ENCODE data around the gene PXYLP1.

PXYLP1 gene, protein sequence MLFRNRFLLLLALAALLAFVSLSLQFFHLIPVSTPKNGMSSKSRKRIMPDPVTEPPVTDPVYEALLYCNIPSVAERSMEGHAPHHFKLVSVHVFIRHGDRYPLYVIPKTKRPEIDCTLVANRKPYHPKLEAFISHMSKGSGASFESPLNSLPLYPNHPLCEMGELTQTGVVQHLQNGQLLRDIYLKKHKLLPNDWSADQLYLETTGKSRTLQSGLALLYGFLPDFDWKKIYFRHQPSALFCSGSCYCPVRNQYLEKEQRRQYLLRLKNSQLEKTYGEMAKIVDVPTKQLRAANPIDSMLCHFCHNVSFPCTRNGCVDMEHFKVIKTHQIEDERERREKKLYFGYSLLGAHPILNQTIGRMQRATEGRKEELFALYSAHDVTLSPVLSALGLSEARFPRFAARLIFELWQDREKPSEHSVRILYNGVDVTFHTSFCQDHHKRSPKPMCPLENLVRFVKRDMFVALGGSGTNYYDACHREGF

DNA sequence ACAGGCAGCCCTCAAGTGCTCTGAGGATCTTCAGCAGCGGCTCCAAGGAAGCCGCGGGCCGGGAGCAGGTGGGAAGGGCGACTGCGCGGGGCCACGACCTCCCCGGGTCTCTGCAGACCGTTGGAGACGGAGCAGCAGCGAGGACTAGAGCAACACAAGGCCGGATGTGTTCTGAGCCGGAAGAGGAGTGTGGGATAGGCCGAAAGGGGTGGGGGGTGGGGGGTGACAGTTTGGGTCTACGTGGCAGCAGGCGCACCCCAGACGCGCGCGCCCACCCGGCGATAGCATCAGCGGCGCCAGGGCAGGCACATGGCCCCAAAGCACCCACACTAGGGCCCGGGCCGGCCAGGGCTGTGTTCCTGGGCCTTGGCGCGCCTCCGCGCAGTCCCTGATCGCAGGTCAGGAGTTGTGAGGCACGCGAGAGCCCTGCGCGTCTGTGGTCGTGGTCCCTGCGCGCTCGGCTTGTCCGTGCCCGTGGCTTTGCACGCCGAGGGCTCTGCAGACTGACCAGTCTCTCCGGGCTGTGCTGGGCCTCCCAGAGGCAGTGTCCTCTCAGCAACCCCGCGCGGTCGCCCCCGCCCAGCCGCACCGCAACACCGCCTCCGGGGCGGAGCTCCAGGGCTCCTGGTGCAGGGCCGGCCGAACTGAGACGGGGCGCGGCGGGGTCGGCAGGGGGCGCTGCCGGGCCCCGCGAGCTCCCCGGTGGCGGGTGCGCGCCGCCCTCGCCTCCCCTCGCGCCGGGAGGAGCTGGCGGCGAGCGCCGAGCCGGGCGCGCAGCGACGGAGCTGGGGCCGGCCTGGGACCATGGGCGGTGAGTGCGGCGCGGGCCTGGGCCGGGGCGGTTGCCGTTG is at the start of gene PXYLP1:
TSS of gene PXYLP1 (plus strand) at position 725 of the 851 bp plus-strand sequence. CDS start 28,351 bp downstream, outside the sequence.
- Mint-ChIP-seq H3K9me3 (peaks cover 3% of the 10 kb centered on the region), H3K4me1 (peaks cover 28% of the 10 kb centered on the region), H3K36me3 (ENCODE audit: low read depth) (peaks cover 16% of the 10 kb centered on the region), H3K27me3 (ENCODE audit: low read depth, poor library complexity) (peaks cover 54% of the 10 kb centered on the region), H3K4me3 (peak within 1 kb of the TSS; percentile 85), H3K27ac (no peak within 1 kb of the TSS)
- peak; percentile 96 for DNase-seq
- TF ChIP-seq, protein P1, sequence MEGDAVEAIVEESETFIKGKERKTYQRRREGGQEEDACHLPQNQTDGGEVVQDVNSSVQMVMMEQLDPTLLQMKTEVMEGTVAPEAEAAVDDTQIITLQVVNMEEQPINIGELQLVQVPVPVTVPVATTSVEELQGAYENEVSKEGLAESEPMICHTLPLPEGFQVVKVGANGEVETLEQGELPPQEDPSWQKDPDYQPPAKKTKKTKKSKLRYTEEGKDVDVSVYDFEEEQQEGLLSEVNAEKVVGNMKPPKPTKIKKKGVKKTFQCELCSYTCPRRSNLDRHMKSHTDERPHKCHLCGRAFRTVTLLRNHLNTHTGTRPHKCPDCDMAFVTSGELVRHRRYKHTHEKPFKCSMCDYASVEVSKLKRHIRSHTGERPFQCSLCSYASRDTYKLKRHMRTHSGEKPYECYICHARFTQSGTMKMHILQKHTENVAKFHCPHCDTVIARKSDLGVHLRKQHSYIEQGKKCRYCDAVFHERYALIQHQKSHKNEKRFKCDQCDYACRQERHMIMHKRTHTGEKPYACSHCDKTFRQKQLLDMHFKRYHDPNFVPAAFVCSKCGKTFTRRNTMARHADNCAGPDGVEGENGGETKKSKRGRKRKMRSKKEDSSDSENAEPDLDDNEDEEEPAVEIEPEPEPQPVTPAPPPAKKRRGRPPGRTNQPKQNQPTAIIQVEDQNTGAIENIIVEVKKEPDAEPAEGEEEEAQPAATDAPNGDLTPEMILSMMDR (IDR thresholded peaks at IDR 0.05), result peak; percentile 35

DNA sequence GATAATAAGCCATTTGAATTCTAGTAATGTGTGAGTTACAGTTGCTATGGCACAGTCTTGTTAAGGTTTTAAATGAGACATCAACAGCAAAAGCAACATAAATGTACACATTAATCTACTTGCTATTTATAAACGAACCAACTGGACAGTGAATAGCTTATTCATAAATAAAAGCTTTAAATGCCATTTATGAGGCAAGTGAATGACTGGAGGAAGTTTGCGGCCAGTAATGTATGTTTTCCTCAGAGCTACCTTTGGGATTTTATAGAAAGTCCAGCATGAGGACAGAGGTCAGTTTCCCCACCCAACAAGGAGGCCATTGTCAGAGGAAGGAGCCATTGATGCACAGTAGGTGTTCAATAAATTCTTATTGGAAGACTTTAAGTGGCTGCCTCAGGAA is 48.0 kb upstream of the PXYLP1 start:
- Mint-ChIP-seq H3K27me3 (ENCODE audit: low read depth, poor library complexity) (peaks cover 5% of the 10 kb centered on the region), H3K36me3 (ENCODE audit: low read depth) (peaks cover 17% of the 10 kb centered on the region), H3K9me3 (peaks cover 21% of the 10 kb centered on the region), H3K27ac (no peak overlapping the region), H3K4me1 (peaks cover 9% of the 10 kb centered on the region), H3K4me3 (no peak overlapping the region)
- no peak for DNase-seq
- TF ChIP-seq, protein P1 (IDR thresholded peaks at IDR 0.05), result no peak

DNA sequence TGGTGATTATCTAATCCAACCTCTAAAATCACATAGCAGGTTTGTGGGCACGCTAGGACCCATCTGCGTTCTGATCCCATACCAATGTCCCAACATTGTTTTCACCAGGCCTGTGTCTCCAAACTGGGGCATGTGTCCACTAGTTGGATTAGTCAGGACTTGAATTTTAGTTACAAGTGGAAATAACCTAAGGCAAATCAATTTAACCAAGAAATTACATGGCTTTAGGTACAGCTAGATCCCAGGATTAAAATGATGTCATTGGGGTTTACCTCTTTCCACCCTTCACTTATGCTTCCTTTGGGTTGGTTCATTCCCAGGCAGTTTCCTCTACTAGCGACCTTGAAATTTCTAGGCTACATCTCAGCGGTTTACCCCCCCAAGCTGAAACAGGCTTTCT is 47.2 kb upstream of the PXYLP1 start:
- Mint-ChIP-seq H3K9me3 (peaks cover 17% of the 10 kb centered on the region), H3K27me3 (ENCODE audit: low read depth, poor library complexity) (peaks cover 5% of the 10 kb centered on the region), H3K4me3 (no peak overlapping the region), H3K4me1 (peaks cover 9% of the 10 kb centered on the region), H3K36me3 (ENCODE audit: low read depth) (peaks cover 15% of the 10 kb centered on the region), H3K27ac (no peak overlapping the region)
- no peak for DNase-seq
- TF ChIP-seq, protein P1 (IDR thresholded peaks at IDR 0.05), result no peak

DNA sequence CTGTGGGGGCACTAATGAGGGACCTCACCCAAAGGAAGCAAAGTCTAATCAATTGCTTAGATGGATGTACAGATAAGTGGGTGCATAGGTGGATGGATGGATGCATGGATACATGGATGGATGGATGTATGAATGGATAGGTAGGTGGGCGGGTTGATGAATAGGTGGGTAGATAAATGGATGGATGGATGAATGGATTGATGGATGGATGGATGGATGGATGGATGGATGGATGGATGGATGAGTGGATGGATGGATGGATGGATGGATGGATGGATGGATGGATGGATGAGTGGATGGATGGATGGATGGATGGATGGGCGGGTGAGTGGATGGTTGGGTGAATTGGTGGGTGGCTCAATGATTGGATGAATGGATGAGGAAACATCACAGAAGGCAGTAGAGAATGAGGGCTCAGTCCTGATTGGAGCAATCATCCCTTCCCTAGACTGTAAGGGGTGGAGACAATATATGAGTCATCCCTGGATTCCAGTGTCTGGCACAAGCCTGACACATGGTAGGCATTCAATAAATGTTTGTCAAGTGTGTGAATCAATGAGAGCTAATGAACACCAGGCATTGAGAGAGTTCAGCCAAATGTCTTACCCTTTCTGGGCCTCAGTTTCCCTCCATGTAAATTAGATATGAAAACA is 40.4 kb upstream of the PXYLP1 start:
- Mint-ChIP-seq H3K4me1 (peaks cover 7% of the 10 kb centered on the region), H3K4me3 (no peak overlapping the region), H3K36me3 (ENCODE audit: low read depth) (peaks cover 9% of the 10 kb centered on the region), H3K9me3 (peaks cover 12% of the 10 kb centered on the region), H3K27me3 (ENCODE audit: low read depth, poor library complexity) (no peaks in the 10 kb centered on the region), H3K27ac (no peak overlapping the region)
- DNase-seq, result no peak
- TF ChIP-seq, protein P1 (IDR thresholded peaks at IDR 0.05), result no peak

DNA sequence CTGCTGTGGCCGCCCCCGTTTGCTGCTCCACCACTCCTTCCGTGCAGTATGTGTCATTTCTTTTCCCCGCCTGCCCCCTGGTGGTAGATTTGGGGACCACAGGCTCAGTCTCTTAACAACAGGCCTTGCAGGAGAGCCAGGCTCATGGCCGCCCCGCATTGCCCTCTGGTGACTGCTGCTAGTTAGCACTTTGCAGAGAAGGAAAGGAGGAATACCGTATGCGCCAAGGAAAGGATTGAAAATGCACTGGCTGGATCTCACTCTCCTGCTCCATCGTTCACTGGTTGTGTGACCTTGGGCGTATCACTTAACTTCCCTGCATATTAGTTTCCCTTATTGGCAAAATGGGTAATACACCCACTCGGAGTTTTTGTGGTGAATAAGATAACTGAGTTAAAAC is 39.3 kb upstream of the PXYLP1 start:
- DNase-seq, result peak; percentile 99
- TF ChIP-seq, protein P1 (IDR thresholded peaks at IDR 0.05), result peak; percentile 98
- H3K9me3 Mint-ChIP-seq, result peaks cover 22% of the 10 kb centered on the region
- H3K4me3 Mint-ChIP-seq, result no peak overlapping the region
- H3K27me3 Mint-ChIP-seq (ENCODE audit: low read depth, poor library complexity), result no peaks in the 10 kb centered on the region
- H3K4me1 Mint-ChIP-seq, result peaks cover 7% of the 10 kb centered on the region
- no peak overlapping the region for H3K27ac Mint-ChIP-seq
- peaks cover 16% of the 10 kb centered on the region for H3K36me3 Mint-ChIP-seq (ENCODE audit: low read depth)
